Ascending aorta (tissue), 2 donors: ENCODE measurements around the gene CDYL. TPM values are rescaled to one million over a fixed set of nuclear protein-coding genes. Genes with fewer than 3 reads are reported as not detected.

ENCODE experiments used
- DNase-seq, 2 donors: peaks; one replicate each; pipeline ENCODE4 v3.0.0-alpha.2; 2019; ENCODE audit warnings: low spot score in 2 of 2
- H3K27ac ChIP-seq, 2 donors: fragments of 200-600 bp; sonication (generic); one replicate each; pipeline ENCODE4 v1.5.1; 2016 to 2017; ENCODE audit warnings: mild to moderate bottlenecking in 1 of 2
- H3K27me3 ChIP-seq: fragments of 200-600 bp; sonication (generic); one replicate; pipeline ENCODE4 v1.5.1; 2017
- H3K36me3 ChIP-seq, 2 donors: fragments of 200-600 bp; sonication (generic); one replicate each; pipeline ENCODE4 v1.5.1; 2016
- H3K4me1 ChIP-seq, 2 donors: fragments of 200-600 bp; sonication (generic); one replicate each; pipeline ENCODE4 v1.5.1; 2016 to 2017; ENCODE audit warnings: mild to moderate bottlenecking in 1 of 2
- H3K4me3 ChIP-seq, 2 donors: fragments of 200-600 bp; sonication (generic); one replicate each; pipeline ENCODE4 v1.5.1; 2016 to 2017; ENCODE audit warnings: mild to moderate bottlenecking in 1 of 2
- H3K9me3 ChIP-seq, 2 donors: fragments of 200-600 bp; sonication (generic); one replicate each; pipeline ENCODE4 v1.5.1; 2016
- CTCF ChIP-seq, 3 experiments: fragments of 200-600 bp in 2 of 3; fragments of 450-650 bp in 1 of 3; sonication (generic) in 2 of 3; IDR thresholded peaks; one replicate each; pipeline ENCODE4 v1.5.1; 2016 to 2019; ENCODE audit warnings: antibody characterized with exemption in 3 of 3, mild to moderate bottlenecking in 1 of 3, moderate library complexity in 1 of 3
- intact Hi-C: fragments of 100-400 bp; cut with DNase I; formaldehyde crosslinking; loops from one replicate; pipeline ENCODE4 v1.15.1; 2023
- total RNA-seq: library from RNA; depleted of rRNA; stranded (reverse); fragments of >200 nt; gene quantifications from one replicate; pipeline ENCODE4 v1.1.0, GENCODE V29; 2016

The CDYL gene
- total RNA-seq, 1 donor from 2014 or later, result 73.7 TPM

DNA sequence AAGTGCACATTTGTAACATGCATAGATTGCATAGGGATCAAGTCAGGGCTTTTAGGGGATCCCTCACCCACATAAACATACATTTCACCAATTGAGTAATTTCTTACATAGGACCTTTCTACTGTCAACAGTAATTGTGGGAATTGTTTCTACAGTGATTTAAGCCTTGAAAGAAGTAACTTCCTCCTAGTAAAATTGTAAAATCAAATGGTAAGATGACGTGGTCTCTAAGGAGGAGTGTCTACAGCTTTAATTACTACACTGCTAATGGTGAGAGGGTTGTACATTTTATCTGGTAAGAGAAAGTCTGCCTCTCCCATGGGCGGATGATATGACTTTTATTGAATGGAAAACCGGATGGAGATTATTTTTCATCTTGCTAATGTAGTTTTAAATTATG, 129.6 kb downstream of the CDYL start:
- DNase-seq, result no peak
- peaks cover 0 to 2% of the 10 kb centered on the region in 2 donors for H3K36me3 ChIP-seq
- intact Hi-C loops, result no loop called here
- H3K9me3 ChIP-seq, result no peaks in the 10 kb centered on the region
- peaks cover 0 to 5% of the 10 kb centered on the region in 2 donors for H3K4me1 ChIP-seq
- no peak overlapping the region for H3K27ac ChIP-seq
- no peak overlapping the region for H3K4me3 ChIP-seq
- no peak for TF ChIP-seq CTCF (IDR thresholded peaks at IDR 0.05)
- H3K27me3 ChIP-seq, result no peaks in the 10 kb centered on the region

DNA sequence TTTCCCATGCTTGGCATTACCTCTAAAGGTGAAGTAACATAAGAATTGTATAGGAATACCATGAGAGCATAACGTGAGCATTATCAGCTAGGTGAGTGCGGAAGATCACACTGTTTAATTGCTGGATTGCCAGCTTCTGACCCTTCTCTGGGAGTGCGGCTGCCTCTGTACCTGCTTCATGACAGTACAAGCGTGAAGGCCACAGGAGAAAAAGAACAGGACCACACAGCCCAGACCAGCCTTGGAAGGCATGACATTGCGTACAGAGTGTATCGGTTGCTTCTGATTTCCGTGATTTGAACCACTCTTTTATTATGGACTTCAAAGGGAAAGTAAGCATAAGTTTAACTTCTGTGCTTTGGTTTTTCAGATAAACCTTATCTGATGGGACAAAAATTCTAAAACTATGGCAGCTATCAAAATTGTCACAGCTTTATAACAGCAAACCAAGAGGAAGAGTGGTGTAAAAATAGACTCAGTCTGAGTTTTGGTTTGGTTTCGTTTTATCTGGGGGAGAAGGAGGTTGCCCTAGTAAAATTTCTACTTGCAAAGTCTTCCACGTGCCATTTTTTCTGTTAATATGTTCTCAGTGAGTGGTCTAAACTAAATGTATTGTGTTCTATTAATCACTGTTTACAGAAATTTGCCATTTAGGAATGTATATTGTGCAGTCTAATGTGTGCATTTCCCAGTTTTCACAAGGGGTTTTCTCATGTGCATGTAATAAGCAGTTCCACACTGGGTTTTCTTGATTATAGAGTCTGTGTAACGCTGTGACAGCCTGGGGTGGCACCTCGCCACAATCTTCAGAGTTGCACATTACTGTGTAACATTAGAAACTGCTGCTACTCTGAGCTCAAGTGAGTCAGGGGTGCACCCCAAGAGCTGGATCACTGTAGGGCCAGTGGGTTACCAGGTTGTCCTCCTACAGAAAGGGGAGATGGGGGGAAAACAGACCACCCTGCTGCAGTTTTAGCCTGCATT, 130.4 kb downstream of the CDYL start:
- intact Hi-C loops, result no loop called here
- H3K27ac ChIP-seq, result no peak overlapping the region
- peaks cover 0 to 5% of the 10 kb centered on the region in 2 donors for H3K4me1 ChIP-seq
- no peak for DNase-seq
- no peak for TF ChIP-seq CTCF (IDR thresholded peaks at IDR 0.05)
- H3K27me3 ChIP-seq, result no peaks in the 10 kb centered on the region
- H3K4me3 ChIP-seq, result peak overlapping the region in 1 of 2 donors; percentile 21
- H3K9me3 ChIP-seq, result no peaks in the 10 kb centered on the region
- peaks cover 0 to 2% of the 10 kb centered on the region in 2 donors for H3K36me3 ChIP-seq

- intact Hi-C loops, result no loop called here
- no peak for TF ChIP-seq CTCF (IDR thresholded peaks at IDR 0.05)
These were observed 131.4 kb downstream of the CDYL start for GRCh38 chr6:4907602-4908001.

DNA sequence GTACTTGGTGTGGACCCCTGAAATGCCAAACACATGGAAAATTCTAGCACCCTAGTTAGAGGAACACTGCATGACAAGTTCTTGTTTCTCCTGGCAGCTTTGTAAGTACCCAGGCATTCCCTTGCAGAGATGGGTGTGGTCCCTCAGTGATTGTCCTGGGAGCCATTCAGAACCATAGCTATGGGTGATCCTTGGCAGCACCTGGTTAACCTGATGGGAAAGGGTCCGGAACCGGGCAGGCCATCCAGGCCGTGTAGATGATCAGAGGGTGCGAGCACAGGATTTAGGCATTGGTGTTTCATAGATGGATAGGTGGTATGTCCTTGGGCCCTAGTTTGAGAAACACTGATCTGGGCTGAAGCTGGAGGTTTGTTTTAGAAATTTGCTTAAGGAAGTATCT, 131.9 kb downstream of the CDYL start:
- Histone ChIP-seq H3K9me3 (no peaks in the 10 kb centered on the region), H3K27ac (no peak overlapping the region), H3K4me3 (no peak overlapping the region), H3K4me1 (peaks cover 0 to 5% of the 10 kb centered on the region in 2 donors), H3K27me3 (no peaks in the 10 kb centered on the region), H3K36me3 (peaks cover 0 to 2% of the 10 kb centered on the region in 2 donors)
- no peak for DNase-seq
- no peak for TF ChIP-seq CTCF (IDR thresholded peaks at IDR 0.05)
- intact Hi-C loops, result no loop called here

More at GRCh38 chr6:4907602-4908001, 131.4 kb downstream of the CDYL start:
- Histone ChIP-seq H3K4me3 (no peak overlapping the region), H3K36me3 (peaks cover 0 to 2% of the 10 kb centered on the region in 2 donors), H3K27me3 (no peaks in the 10 kb centered on the region), H3K9me3 (no peaks in the 10 kb centered on the region), H3K4me1 (peaks cover 0 to 5% of the 10 kb centered on the region in 2 donors), H3K27ac (no peak overlapping the region)
- no peak for DNase-seq

DNA sequence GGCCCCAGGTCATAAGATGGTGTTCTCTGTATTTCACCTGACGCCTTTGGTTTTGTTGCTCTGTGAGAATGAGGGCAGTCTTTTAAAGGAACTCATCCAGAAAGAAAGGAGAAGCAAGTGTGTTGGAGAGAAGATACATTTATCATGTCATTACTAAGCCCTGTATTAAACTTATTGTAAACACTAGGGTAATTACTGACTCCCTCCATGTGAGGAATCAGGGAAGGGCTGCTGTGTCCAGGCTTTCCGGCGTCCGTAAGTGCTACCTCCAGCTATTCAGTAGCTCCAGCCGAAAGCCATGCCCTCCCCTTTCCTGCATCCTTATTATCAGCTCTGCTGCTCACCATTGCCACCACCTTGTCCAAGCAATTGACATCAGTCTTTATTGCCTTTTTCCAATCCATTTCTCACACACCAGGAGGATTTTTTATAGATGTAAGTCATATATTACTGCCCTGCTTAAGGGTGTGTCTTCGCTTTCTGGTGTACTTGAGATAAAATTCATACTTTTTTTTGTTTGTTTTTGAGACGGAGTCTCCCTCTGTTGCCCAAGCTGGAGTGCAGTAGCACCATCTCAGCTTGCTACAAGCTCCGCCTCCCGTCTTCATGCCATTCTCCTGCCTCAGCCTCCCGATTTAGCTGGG, 133.0 kb downstream of the CDYL start:
- intact Hi-C loops, result no loop called here
- TF ChIP-seq CTCF (IDR thresholded peaks at IDR 0.05), result no peak

More for the DNA sequence above, 133.0 kb downstream of the CDYL start:
- no peak overlapping the region for H3K27ac ChIP-seq
- H3K9me3 ChIP-seq, result no peaks in the 10 kb centered on the region
- H3K4me1 ChIP-seq, result peaks cover 0 to 14% of the 10 kb centered on the region in 2 donors
- H3K4me3 ChIP-seq, result no peak overlapping the region
- H3K36me3 ChIP-seq, result peaks cover 0 to 2% of the 10 kb centered on the region in 2 donors
- no peak for DNase-seq
- no peaks in the 10 kb centered on the region for H3K27me3 ChIP-seq
